ENCODE data around the gene DOCK10. TPM values are rescaled to one million over a fixed set of nuclear protein-coding genes. Genes with fewer than 3 reads are reported as not detected.

Gene DOCK10
- total RNA-seq, 1 donor from 2014 or later: 3.6 TPM

GRCh38 chr2:224869601-224870233, 172.6 kb downstream of the DOCK10 start:
- Mint-ChIP-seq H3K4me3 (ENCODE audit: low read depth) (no peak overlapping the region), H3K9me3 (ENCODE audit: low read depth) (peaks cover 7% of the 10 kb centered on the region), H3K27me3 (no peaks in the 10 kb centered on the region), H3K36me3 (ENCODE audit: insufficient read depth) (peaks cover 1% of the 10 kb centered on the region), H3K4me1 (ENCODE audit: low read depth) (no peaks in the 10 kb centered on the region), H3K27ac (no peak overlapping the region)
- no peak for TF ChIP-seq CTCF (IDR thresholded peaks at IDR 0.05; ENCODE audit: unreplicated experiment)
- DNase-seq (ENCODE audit: low spot score, unreplicated experiment): no peak

GRCh38 chr2:224865016-224865415, 177.3 kb downstream of the DOCK10 start:
- Mint-ChIP-seq H3K4me3 (ENCODE audit: low read depth) (no peak overlapping the region), H3K36me3 (ENCODE audit: insufficient read depth) (no peaks in the 10 kb centered on the region), H3K4me1 (ENCODE audit: low read depth) (no peaks in the 10 kb centered on the region), H3K27ac (no peak overlapping the region), H3K9me3 (ENCODE audit: low read depth) (no peaks in the 10 kb centered on the region), H3K27me3 (no peaks in the 10 kb centered on the region)
- no peak for DNase-seq (ENCODE audit: low spot score, unreplicated experiment)
- no peak for TF ChIP-seq CTCF (IDR thresholded peaks at IDR 0.05; ENCODE audit: unreplicated experiment)

GRCh38 chr2:224861266-224861665, 181.0 kb downstream of the DOCK10 start:
- no peaks in the 10 kb centered on the region for H3K4me1 Mint-ChIP-seq (ENCODE audit: low read depth)
- no peak overlapping the region for H3K4me3 Mint-ChIP-seq (ENCODE audit: low read depth)
- H3K27me3 Mint-ChIP-seq: no peaks in the 10 kb centered on the region
- TF ChIP-seq CTCF (IDR thresholded peaks at IDR 0.05; ENCODE audit: unreplicated experiment): no peak
- no peaks in the 10 kb centered on the region for H3K9me3 Mint-ChIP-seq (ENCODE audit: low read depth)
- DNase-seq (ENCODE audit: low spot score, unreplicated experiment): no peak
- H3K36me3 Mint-ChIP-seq (ENCODE audit: insufficient read depth): no peaks in the 10 kb centered on the region
- no peak overlapping the region for H3K27ac Mint-ChIP-seq

- Mint-ChIP-seq H3K27ac (no peak overlapping the region), H3K27me3 (no peaks in the 10 kb centered on the region), H3K9me3 (ENCODE audit: low read depth) (no peaks in the 10 kb centered on the region), H3K36me3 (ENCODE audit: insufficient read depth) (no peaks in the 10 kb centered on the region), H3K4me3 (ENCODE audit: low read depth) (no peak overlapping the region), H3K4me1 (ENCODE audit: low read depth) (no peaks in the 10 kb centered on the region)
- no peak for DNase-seq (ENCODE audit: low spot score, unreplicated experiment)
- no peak for TF ChIP-seq CTCF (IDR thresholded peaks at IDR 0.05; ENCODE audit: unreplicated experiment)
Measured at GRCh38 chr2:224860786-224861185, 181.5 kb downstream of the DOCK10 start.

GRCh38 chr2:224851811-224852210, 190.5 kb downstream of the DOCK10 start:
- no peak overlapping the region for H3K4me3 Mint-ChIP-seq (ENCODE audit: low read depth)
- H3K27me3 Mint-ChIP-seq: no peaks in the 10 kb centered on the region
- no peak overlapping the region for H3K27ac Mint-ChIP-seq
- no peak for TF ChIP-seq CTCF (IDR thresholded peaks at IDR 0.05; ENCODE audit: unreplicated experiment)
- H3K36me3 Mint-ChIP-seq (ENCODE audit: insufficient read depth): no peaks in the 10 kb centered on the region
- no peaks in the 10 kb centered on the region for H3K9me3 Mint-ChIP-seq (ENCODE audit: low read depth)
- no peaks in the 10 kb centered on the region for H3K4me1 Mint-ChIP-seq (ENCODE audit: low read depth)
- DNase-seq (ENCODE audit: low spot score, unreplicated experiment): no peak
